Left cardiac atrium (tissue), 4 donors: ENCODE data around the gene MRPL10. TPM values are rescaled to one million over a fixed set of nuclear protein-coding genes. Genes with fewer than 3 reads are reported as not detected.
"Not testable (repeated sequence)": the region's sequence is repeated elsewhere in the genome, so short reads cannot be mapped to it uniquely, and the experiment has no call there.

ENCODE experiments used
- ATAC-seq, 2 donors: fragments of 200-7000 bp; cut with Tn5 transposase; one replicate each; pipeline ENCODE4 v1.9.1; 2020; ENCODE audit warnings: mild to moderate bottlenecking in 2 of 2, moderate library complexity in 2 of 2
- DNase-seq: peaks from one replicate; pipeline ENCODE4 v3.0.0-alpha.2; 2020
- intact Hi-C, 2 donors: fragments of 100-400 bp; cut with DNase I; formaldehyde crosslinking; loops; one replicate each; pipeline versions ENCODE4 v1.14.1 to v1.15.1; 2022 to 2023
- total RNA-seq, 2 donors: library from RNA; stranded (reverse); fragmentation: NEBNext Ultra II Directional; extraction: Animal tissue kit (Norgen Biotek cat#: 25700); gene quantifications; one replicate each; pipeline ENCODE4 v1.2.1, GENCODE V29; 2021
- donor health status: DM: no; HTN: yes; CAD: no.
- donor health status: DM: no; HTN: yes; CAD: no; lungs with severe emphysema.
- donor health status: DM: yes; HTN: yes; CAD: no.
- donor health status: Dilated cardiomyopathy.

MRPL10 gene
- total RNA-seq, 2 donors from 2014 or later: 33.9 to 38.8 TPM

GRCh38 chr17:47776330-47777197 is 54.8 kb downstream of the MRPL10 start:
- no peak for DNase-seq
- intact Hi-C loops: no loop called here
- peak; percentile 53 to 66 for ATAC-seq

GRCh38 chr17:47774987-47775580 is 56.3 kb downstream of the MRPL10 start:
- no peak for ATAC-seq
- intact Hi-C loops: no loop called here
- no peak for DNase-seq

DNA sequence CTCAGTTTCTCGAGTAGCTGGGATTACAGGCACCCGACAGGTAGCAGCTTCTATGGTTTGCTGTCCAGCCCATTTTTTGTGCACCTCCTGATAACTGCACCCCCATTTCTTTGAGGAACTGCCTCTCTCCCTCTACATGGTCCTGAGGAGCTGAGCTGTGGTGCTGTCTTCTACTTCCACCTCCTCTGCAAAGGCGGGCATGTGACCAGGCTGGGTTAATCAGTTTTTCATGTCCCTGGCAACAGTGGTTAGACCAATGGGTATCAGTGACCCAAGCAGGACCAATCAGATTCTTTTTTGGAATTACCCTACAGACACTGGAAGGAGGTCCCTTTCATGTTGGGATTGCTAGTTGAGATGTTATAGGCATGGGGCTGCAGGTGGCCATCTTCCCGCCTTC is 57.0 kb downstream of the MRPL10 start:
- no peak for ATAC-seq
- intact Hi-C loops: no loop called here
- DNase-seq: no peak

DNA sequence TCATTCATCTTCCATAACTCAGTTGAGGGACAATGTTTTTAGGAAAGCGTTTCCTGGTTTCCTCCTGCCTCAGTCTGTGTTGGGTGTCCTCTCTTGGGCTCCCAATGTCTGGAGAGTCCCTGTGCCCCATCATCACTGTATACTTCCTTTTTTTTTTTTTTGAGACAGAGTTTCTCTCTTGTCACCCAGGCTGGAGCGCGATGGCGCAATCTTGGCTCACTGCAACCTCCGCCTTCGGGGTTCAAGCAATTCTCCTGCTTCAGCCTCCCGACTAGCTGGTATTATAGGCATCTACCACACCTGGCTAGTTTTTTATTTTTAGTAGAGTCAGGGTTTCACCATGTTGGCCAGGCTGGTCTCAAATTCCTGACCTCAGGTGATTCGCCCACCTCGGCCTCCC is 57.7 kb downstream of the MRPL10 start:
- DNase-seq, intact Hi-C loops, ATAC-seq: not testable (repeated sequence)

Other genes with a start within 250 kb of the MRPL10 start
- 100 to 1,000 TPM; 145 to 180 TPM for gene KPNB1, start 181.6 kb downstream of the MRPL10 start, total RNA-seq
- 10 to 100 TPM; 13.7 to 17.9 TPM for gene TBKBP1, start 137.4 kb downstream of the MRPL10 start, total RNA-seq
- gene TBX21, start 98.3 kb downstream of the MRPL10 start, total RNA-seq: under 1 TPM; 0.34 to 0.80 TPM
- gene OSBPL7, start 9.7 kb downstream of the MRPL10 start, total RNA-seq: 1 to 10 TPM; 4.5 to 5.4 TPM
- gene LRRC46, start 129 bp upstream of the MRPL10 start, total RNA-seq: not detected
- 10 to 100 TPM; 32.2 to 33.6 TPM for gene SCRN2, start 9.7 kb upstream of the MRPL10 start, total RNA-seq
- under 1 TPM; 0.24 to 0.50 TPM for gene SP6, start 19.6 kb upstream of the MRPL10 start, total RNA-seq
- gene SP2, start 64.7 kb upstream of the MRPL10 start, total RNA-seq: 10 to 100 TPM; 12.6 to 14.1 TPM
- gene PNPO, start 110.0 kb upstream of the MRPL10 start, total RNA-seq: 10 to 100 TPM; 23.4 to 25.4 TPM
- gene PRR15L, start 126.3 kb upstream of the MRPL10 start, total RNA-seq: under 1 TPM; 0.47 to 0.62 TPM
- 10 to 100 TPM; 62.6 to 66.3 TPM for gene CDK5RAP3, start 139.6 kb upstream of the MRPL10 start, total RNA-seq
- gene COPZ2, start 206.3 kb upstream of the MRPL10 start, total RNA-seq: 10 to 100 TPM; 50.5 to 54.0 TPM
- gene NFE2L1, start 216.8 kb upstream of the MRPL10 start, total RNA-seq: 100 to 1,000 TPM; 527 to 675 TPM